OCI-LY1 (cell line): ENCODE measurements around the gene NEK4.

Experiments used
- H2AFZ ChIP-seq: fragments of 200-600 bp; sonication (generic), shearing (Covaris generic); 2 replicates; pipeline ENCODE4 v1.6.0; 2014; ENCODE audit warnings: antibody characterized with exemption, mild to moderate bottlenecking, low read length
- H3F3A ChIP-seq: fragments of 200-600 bp; sonication (generic), shearing (Covaris generic); 2 replicates; pipeline ENCODE4 v1.6.0; 2014; ENCODE audit warnings: mild to moderate bottlenecking, antibody characterized with exemption, low read length, moderate library complexity; ENCODE audit not compliant: insufficient read depth
- H3K27ac ChIP-seq: fragments of 200-600 bp; sonication (generic); 2 replicates; pipeline ENCODE4 v1.5.1; 2014; ENCODE audit warnings: low read length, mixed run types, mild to moderate bottlenecking, low read depth; ENCODE audit not compliant: poor library complexity, severe bottlenecking
- H3K27me3 ChIP-seq: fragments of 200-600 bp; sonication (generic); 2 replicates; pipeline ENCODE4 v1.6.0; 2014; ENCODE audit warnings: antibody characterized with exemption, mild to moderate bottlenecking, low read length, moderate library complexity; ENCODE audit not compliant: insufficient read depth
- H3K36me3 ChIP-seq: fragments of 200-600 bp; sonication (generic); 2 replicates; pipeline ENCODE4 v1.6.1; 2014; ENCODE audit warnings: mild to moderate bottlenecking, antibody characterized with exemption, low read length, moderate library complexity, mixed read lengths; ENCODE audit not compliant: insufficient read depth
- H3K4me1 ChIP-seq: fragments of 200-600 bp; sonication (generic); 2 replicates; pipeline ENCODE4 v1.5.1; 2014; ENCODE audit warnings: mild to moderate bottlenecking, low read length, moderate library complexity; ENCODE audit not compliant: insufficient read depth, severe bottlenecking
- H3K4me2 ChIP-seq: fragments of 200-600 bp; sonication (generic), shearing (Covaris generic); 2 replicates; pipeline ENCODE4 v1.6.1; 2014; ENCODE audit warnings: low read length
- H3K4me3 ChIP-seq: fragments of 200-600 bp; sonication (generic); 2 replicates; pipeline ENCODE4 v1.5.1; 2014; ENCODE audit warnings: low read length, low read depth, mild to moderate bottlenecking, mixed read lengths; ENCODE audit not compliant: poor library complexity, severe bottlenecking
- H3K79me2 ChIP-seq: fragments of 200-600 bp; shearing (Covaris generic); 2 replicates; pipeline ENCODE4 v1.6.1; 2016; ENCODE audit warnings: mixed run types, low read length, mixed read lengths; ENCODE audit not compliant: insufficient read depth
- H3K9ac ChIP-seq: fragments of 200-600 bp; sonication (generic), shearing (Covaris generic); 2 replicates; pipeline ENCODE4 v1.6.1; 2014; ENCODE audit warnings: mild to moderate bottlenecking, low read length, mixed read lengths
- H3K9me2 ChIP-seq: fragments of 200-600 bp; sonication (generic), shearing (Covaris generic); 2 replicates; pipeline ENCODE4 v1.6.1; 2014; ENCODE audit warnings: low read depth, mild to moderate bottlenecking, low read length, mixed read lengths
- H3K9me3 ChIP-seq: fragments of 200-600 bp; shearing (Covaris generic); 2 replicates; pipeline ENCODE4 v1.6.1; 2014; ENCODE audit warnings: low read length, mixed read lengths
- H4K20me1 ChIP-seq: fragments of 200-600 bp; sonication (generic), shearing (Covaris generic); 2 replicates; pipeline ENCODE4 v1.6.0; 2016; ENCODE audit warnings: mild to moderate bottlenecking, low read length; ENCODE audit not compliant: insufficient read depth
- CTCF ChIP-seq: fragments of 200-600 bp; sonication (generic), shearing (Covaris generic); IDR thresholded peaks from 2 replicates; pipeline ENCODE4 v1.5.1; 2017; ENCODE audit warnings: mild to moderate bottlenecking, antibody characterized with exemption, low read length, moderate library complexity, mixed read lengths
- EZH2 ChIP-seq: fragments of 200-600 bp; sonication (generic), shearing (Covaris generic); IDR thresholded peaks from 2 replicates; pipeline ENCODE4 v1.8.0; 2017; ENCODE audit warnings: borderline replicate concordance, mixed run types, mild to moderate bottlenecking, antibody characterized with exemption, low read length, moderate library complexity, mixed read lengths

NEK4 gene

GRCh38 chr3:52779837-52780585, 9.3 kb upstream of the NEK4 start:
- Histone ChIP-seq H3K27ac (no peak overlapping the region), H3K27me3 (no peaks in the 10 kb centered on the region), H3K9me3 (no peaks in the 10 kb centered on the region), H2AFZ (no peak overlapping the region), H3F3A (no peaks in the 10 kb centered on the region), H3K36me3 (no peaks in the 10 kb centered on the region), H3K4me1 (peaks cover 25% of the 10 kb centered on the region), H3K9me2 (no peaks in the 10 kb centered on the region), H3K79me2 (no peaks in the 10 kb centered on the region), H4K20me1 (no peaks in the 10 kb centered on the region), H3K4me2 (peak overlapping the region; percentile 36; the same call in 1 of the 2 replicates), H3K4me3 (no peak overlapping the region), H3K9ac (no peak overlapping the region; the same call in 1 of the 2 replicates)
- TF ChIP-seq EZH2 (no peak), CTCF (no peak)

- Histone ChIP-seq H3K9me3 (no peaks in the 10 kb centered on the region), H3K36me3 (no peaks in the 10 kb centered on the region), H3K9me2 (no peaks in the 10 kb centered on the region), H2AFZ (no peak overlapping the region), H3K4me2 (peak overlapping the region; percentile 36; the same call in 1 of the 2 replicates), H4K20me1 (no peaks in the 10 kb centered on the region), H3K4me1 (peaks cover 26% of the 10 kb centered on the region), H3K27me3 (no peaks in the 10 kb centered on the region), H3K79me2 (no peaks in the 10 kb centered on the region), H3K4me3 (no peak overlapping the region), H3K9ac (no peak overlapping the region; the same call in 1 of the 2 replicates), H3F3A (no peaks in the 10 kb centered on the region), H3K27ac (no peak overlapping the region)
- no peak for TF ChIP-seq EZH2
- no peak for TF ChIP-seq CTCF
Measured at GRCh38 chr3:52779011-52779836, 8.5 kb upstream of the NEK4 start.

GRCh38 chr3:52777959-52778805, 7.4 kb upstream of the NEK4 start:
- H4K20me1 ChIP-seq: no peaks in the 10 kb centered on the region
- H3K4me2 ChIP-seq: no peak overlapping the region

More at GRCh38 chr3:52777959-52778805, 7.4 kb upstream of the NEK4 start:
- Histone ChIP-seq H3F3A (no peaks in the 10 kb centered on the region), H3K79me2 (no peaks in the 10 kb centered on the region), H3K9ac (no peak overlapping the region), H3K9me3 (no peaks in the 10 kb centered on the region), H3K9me2 (no peaks in the 10 kb centered on the region), H2AFZ (no peak overlapping the region), H3K27ac (no peak overlapping the region), H3K4me3 (no peak overlapping the region), H3K27me3 (no peaks in the 10 kb centered on the region), H3K4me1 (peaks cover 26% of the 10 kb centered on the region), H3K36me3 (no peaks in the 10 kb centered on the region)
- TF ChIP-seq CTCF: no peak
- no peak for TF ChIP-seq EZH2
